RWPE2 (cell line): ENCODE results near the gene DNAH14.

Source experiments
- ATAC-seq: fragments of 200-7000 bp; cut with Tn5 transposase; 3 replicates; pipeline ENCODE4 v1.9.1; 2021; ENCODE audit warnings: low read depth
- DNase-seq: peaks from one replicate; pipeline ENCODE4 v3.0.0-alpha.2; 2020; ENCODE audit warnings: low spot score
- H3K27ac ChIP-seq: fragments of 450-650 bp; 2 replicates; pipeline ENCODE4 v1.5.1; 2017; ENCODE audit warnings: mild to moderate bottlenecking; ENCODE audit not compliant: poor library complexity, severe bottlenecking
- H3K27me3 ChIP-seq: fragments of 250-450 bp; sonication (Bioruptor Pico); 2 replicates; pipeline ENCODE4 v1.5.1; 2021; ENCODE audit warnings: mild to moderate bottlenecking, moderate library complexity; ENCODE audit not compliant: insufficient read depth, poor library complexity, severe bottlenecking
- H3K36me3 ChIP-seq: fragments of 250-450 bp; sonication (Bioruptor Pico); 2 replicates; pipeline ENCODE4 v1.5.1; 2020; ENCODE audit warnings: low read depth, mild to moderate bottlenecking, moderate library complexity
- H3K4me1 ChIP-seq: fragments of 250-450 bp; sonication (Bioruptor Pico); 2 replicates; pipeline ENCODE4 v1.5.1; 2021; ENCODE audit warnings: mild to moderate bottlenecking, moderate library complexity; ENCODE audit not compliant: insufficient read depth, poor library complexity, severe bottlenecking
- H3K4me3 ChIP-seq: fragments of 250-450 bp; sonication (Bioruptor Pico); 2 replicates; pipeline ENCODE4 v1.5.1; 2021; ENCODE audit warnings: mild to moderate bottlenecking, moderate library complexity; ENCODE audit not compliant: severe bottlenecking
- H3K9me3 ChIP-seq: fragments of 250-450 bp; sonication (Bioruptor Pico); 2 replicates; pipeline ENCODE4 v1.5.1; 2021; ENCODE audit warnings: mild to moderate bottlenecking, moderate library complexity; ENCODE audit not compliant: severe bottlenecking
- CTCF ChIP-seq: fragments of 450-650 bp; IDR thresholded peaks from one replicate; pipeline ENCODE4 v1.5.1; 2017; ENCODE audit warnings: mild to moderate bottlenecking, moderate library complexity; ENCODE audit not compliant: poor library complexity, severe bottlenecking

Gene DNAH14

GRCh38 chr1:225446595-225446960 is 517.1 kb downstream of the DNAH14 start:
- Histone ChIP-seq H3K4me1 (peaks cover 17% of the 10 kb centered on the region), H3K9me3 (no peaks in the 10 kb centered on the region), H3K27me3 (no peaks in the 10 kb centered on the region), H3K36me3 (no peaks in the 10 kb centered on the region), H3K27ac (no peak overlapping the region), H3K4me3 (no peak overlapping the region)
- no peak for TF ChIP-seq CTCF
- no peak for DNase-seq
- no peak for ATAC-seq

GRCh38 chr1:225446981-225447615 is 517.6 kb downstream of the DNAH14 start:
- no peak for ATAC-seq
- Histone ChIP-seq H3K36me3 (no peaks in the 10 kb centered on the region), H3K9me3 (no peaks in the 10 kb centered on the region), H3K4me3 (no peak overlapping the region), H3K27ac (no peak overlapping the region), H3K4me1 (peaks cover 17% of the 10 kb centered on the region), H3K27me3 (no peaks in the 10 kb centered on the region)
- no peak for TF ChIP-seq CTCF
- DNase-seq, result no peak

GRCh38 chr1:225447650-225448089 is 518.2 kb downstream of the DNAH14 start:
- no peak for TF ChIP-seq CTCF
- no peaks in the 10 kb centered on the region for H3K36me3 ChIP-seq
- H3K4me1 ChIP-seq, result peaks cover 17% of the 10 kb centered on the region
- no peaks in the 10 kb centered on the region for H3K27me3 ChIP-seq
- H3K27ac ChIP-seq, result no peak overlapping the region
- ATAC-seq, result no peak
- DNase-seq, result no peak
- no peaks in the 10 kb centered on the region for H3K9me3 ChIP-seq
- H3K4me3 ChIP-seq, result no peak overlapping the region

GRCh38 chr1:225448146-225448805 is 518.8 kb downstream of the DNAH14 start:
- ATAC-seq, result no peak
- DNase-seq, result no peak
- H3K4me3 ChIP-seq, result no peak overlapping the region
- peaks cover 17% of the 10 kb centered on the region for H3K4me1 ChIP-seq
- no peak for TF ChIP-seq CTCF
- no peaks in the 10 kb centered on the region for H3K36me3 ChIP-seq
- no peaks in the 10 kb centered on the region for H3K9me3 ChIP-seq
- H3K27me3 ChIP-seq, result no peaks in the 10 kb centered on the region
- H3K27ac ChIP-seq, result no peak overlapping the region
